ENCODE data around the gene MCOLN3. TPM values are rescaled to one million over a fixed set of nuclear protein-coding genes. Genes with fewer than 3 reads are reported as not detected.

MCOLN3 gene
- total RNA-seq, 1 experiment from 2014 or later, result 14.1 TPM

DNA sequence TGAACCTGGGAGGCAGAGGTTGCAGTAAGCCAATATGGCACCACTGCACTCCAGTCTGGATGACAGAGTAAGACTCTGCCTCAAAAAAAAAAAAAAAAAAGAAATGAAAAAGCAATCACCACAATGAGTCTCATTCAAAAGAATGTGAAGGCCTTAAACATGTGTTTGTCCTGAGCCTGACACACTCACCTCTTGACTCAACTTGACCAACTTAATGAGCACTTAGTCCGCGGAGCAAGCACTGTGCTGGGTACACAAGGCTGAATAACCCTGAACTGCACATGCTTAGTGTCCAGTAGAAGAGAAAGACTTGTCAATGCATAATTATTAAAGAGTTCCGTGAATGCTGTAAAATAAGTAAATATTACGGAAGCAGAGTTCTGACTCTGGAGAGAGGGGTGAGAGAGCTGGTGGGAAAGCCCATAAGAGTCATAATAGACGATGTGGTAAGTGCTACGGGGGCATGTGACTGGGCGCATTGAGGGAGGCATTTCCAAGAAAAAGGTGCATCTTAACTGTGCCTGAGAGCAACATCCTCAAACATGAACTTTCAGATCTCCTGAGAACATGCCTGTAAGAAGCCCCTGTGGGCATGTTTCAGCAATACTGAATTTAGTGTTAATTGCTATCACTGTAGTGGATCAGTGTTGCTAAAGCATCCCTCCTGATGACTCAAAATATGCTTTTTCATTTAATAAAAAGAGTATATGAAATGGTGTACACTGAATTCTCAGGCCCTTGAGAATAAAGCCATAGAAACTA is 78.6 kb downstream of the MCOLN3 start:
- H3K27me3 Mint-ChIP-seq (ENCODE audit: unreplicated experiment), result no peaks in the 10 kb centered on the region

DNA sequence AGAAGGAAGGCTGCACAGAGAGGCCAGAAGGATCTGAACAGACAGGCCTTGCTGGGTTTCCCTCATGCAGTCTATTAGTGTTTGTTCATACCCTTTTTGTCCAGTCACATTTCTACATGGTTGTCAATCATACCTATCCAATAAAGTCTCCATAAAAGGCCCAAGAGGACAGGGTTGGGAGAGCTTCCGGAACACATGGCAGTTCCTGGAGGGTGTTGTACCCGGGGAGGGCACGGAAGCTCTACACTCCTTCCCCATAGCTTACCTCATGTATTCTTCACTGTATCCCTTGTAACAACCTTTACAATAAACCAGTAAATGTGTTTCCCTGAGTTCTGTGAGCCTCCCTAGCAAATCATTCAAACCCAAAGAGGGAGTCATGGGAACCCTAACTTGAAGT is 79.4 kb downstream of the MCOLN3 start:
- TF ChIP-seq, protein P1, sequence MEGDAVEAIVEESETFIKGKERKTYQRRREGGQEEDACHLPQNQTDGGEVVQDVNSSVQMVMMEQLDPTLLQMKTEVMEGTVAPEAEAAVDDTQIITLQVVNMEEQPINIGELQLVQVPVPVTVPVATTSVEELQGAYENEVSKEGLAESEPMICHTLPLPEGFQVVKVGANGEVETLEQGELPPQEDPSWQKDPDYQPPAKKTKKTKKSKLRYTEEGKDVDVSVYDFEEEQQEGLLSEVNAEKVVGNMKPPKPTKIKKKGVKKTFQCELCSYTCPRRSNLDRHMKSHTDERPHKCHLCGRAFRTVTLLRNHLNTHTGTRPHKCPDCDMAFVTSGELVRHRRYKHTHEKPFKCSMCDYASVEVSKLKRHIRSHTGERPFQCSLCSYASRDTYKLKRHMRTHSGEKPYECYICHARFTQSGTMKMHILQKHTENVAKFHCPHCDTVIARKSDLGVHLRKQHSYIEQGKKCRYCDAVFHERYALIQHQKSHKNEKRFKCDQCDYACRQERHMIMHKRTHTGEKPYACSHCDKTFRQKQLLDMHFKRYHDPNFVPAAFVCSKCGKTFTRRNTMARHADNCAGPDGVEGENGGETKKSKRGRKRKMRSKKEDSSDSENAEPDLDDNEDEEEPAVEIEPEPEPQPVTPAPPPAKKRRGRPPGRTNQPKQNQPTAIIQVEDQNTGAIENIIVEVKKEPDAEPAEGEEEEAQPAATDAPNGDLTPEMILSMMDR (IDR thresholded peaks at IDR 0.05; ENCODE audit: unreplicated experiment), result no peak
- Mint-ChIP-seq H3K9me3 (ENCODE audit: low read depth, unreplicated experiment) (no peaks in the 10 kb centered on the region), H3K27me3 (ENCODE audit: unreplicated experiment) (no peaks in the 10 kb centered on the region), H3K4me3 (ENCODE audit: low read depth, unreplicated experiment) (no peak overlapping the region), H3K36me3 (ENCODE audit: insufficient read depth, unreplicated experiment) (no peaks in the 10 kb centered on the region), H3K4me1 (ENCODE audit: low read depth, unreplicated experiment) (peaks cover 8% of the 10 kb centered on the region), H3K27ac (ENCODE audit: unreplicated experiment) (no peak overlapping the region)
- intact Hi-C loops (cut with micrococcal nuclease; ENCODE audit: unreplicated experiment), result no loop called here
- CTCF ChIA-PET, result no interaction called here
- no TSS peak for BruUV-seq (replicated peaks)
- DNase-seq, result no peak

More for the DNA sequence above, 78.6 kb downstream of the MCOLN3 start:
- peaks cover 8% of the 10 kb centered on the region for H3K4me1 Mint-ChIP-seq (ENCODE audit: low read depth, unreplicated experiment)
- H3K27ac Mint-ChIP-seq (ENCODE audit: unreplicated experiment), result no peak overlapping the region
- CTCF ChIA-PET, result no interaction called here
- H3K36me3 Mint-ChIP-seq (ENCODE audit: insufficient read depth, unreplicated experiment), result no peaks in the 10 kb centered on the region
- intact Hi-C loops (cut with micrococcal nuclease; ENCODE audit: unreplicated experiment), result no loop called here
- BruUV-seq (replicated peaks), result no TSS peak
- DNase-seq, result no peak
- TF ChIP-seq, protein P1 (IDR thresholded peaks at IDR 0.05; ENCODE audit: unreplicated experiment), result no peak
- H3K9me3 Mint-ChIP-seq (ENCODE audit: low read depth, unreplicated experiment), result no peaks in the 10 kb centered on the region
- no peak overlapping the region for H3K4me3 Mint-ChIP-seq (ENCODE audit: low read depth, unreplicated experiment)

DNA sequence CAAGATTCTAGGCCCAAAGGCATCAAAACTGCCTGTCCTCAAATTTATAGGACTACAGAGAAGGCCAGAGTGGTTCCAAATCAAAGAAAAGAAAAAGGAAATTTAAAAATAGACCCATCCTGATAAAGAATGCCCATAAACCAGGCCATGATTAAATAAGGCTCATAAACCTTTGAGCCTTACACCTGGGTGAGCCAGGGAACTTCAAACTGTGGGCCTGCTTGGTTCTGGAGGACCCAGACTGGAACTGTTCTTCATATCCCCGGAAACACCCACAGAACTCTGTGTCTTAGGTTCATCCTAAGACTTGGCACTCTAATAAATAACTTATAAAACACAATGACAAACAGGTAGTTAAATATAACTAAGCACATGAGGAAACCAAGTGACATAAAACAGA is 80.2 kb downstream of the MCOLN3 start:
- BruUV-seq (replicated peaks), result no TSS peak
- TF ChIP-seq, protein P1 (IDR thresholded peaks at IDR 0.05; ENCODE audit: unreplicated experiment), result no peak
- CTCF ChIA-PET, result no interaction called here
- peaks cover 8% of the 10 kb centered on the region for H3K4me1 Mint-ChIP-seq (ENCODE audit: low read depth, unreplicated experiment)
- no peaks in the 10 kb centered on the region for H3K27me3 Mint-ChIP-seq (ENCODE audit: unreplicated experiment)
- H3K9me3 Mint-ChIP-seq (ENCODE audit: low read depth, unreplicated experiment), result no peaks in the 10 kb centered on the region
- H3K4me3 Mint-ChIP-seq (ENCODE audit: low read depth, unreplicated experiment), result no peak overlapping the region
- no peak for DNase-seq
- H3K36me3 Mint-ChIP-seq (ENCODE audit: insufficient read depth, unreplicated experiment), result no peaks in the 10 kb centered on the region
- no peak overlapping the region for H3K27ac Mint-ChIP-seq (ENCODE audit: unreplicated experiment)
- intact Hi-C loops (cut with micrococcal nuclease; ENCODE audit: unreplicated experiment), result no loop called here

Other genes starting within 250 kb of the MCOLN3 start
- 13.2 and 14.0 TPM in 2 replicates for gene LPAR3, start 155.3 kb downstream of the MCOLN3 start, total RNA-seq (2022)
- gene MCOLN2, start 51.4 kb downstream of the MCOLN3 start, total RNA-seq (2022), result 12.2 and 12.6 TPM in 2 replicates
- 8.3 and 10.4 TPM in 2 replicates for gene SYDE2, start 152.5 kb upstream of the MCOLN3 start, total RNA-seq (2022)
- gene C1orf52, start 211.2 kb upstream of the MCOLN3 start, total RNA-seq (2022), result 29.7 TPM in 2 replicates
- gene BCL10, start 228.1 kb upstream of the MCOLN3 start, total RNA-seq (2022), result 57.7 and 59.1 TPM in 2 replicates

Data from Calu3 (cell line).